ENCODE results near the gene TRAPPC6A.

DNA sequence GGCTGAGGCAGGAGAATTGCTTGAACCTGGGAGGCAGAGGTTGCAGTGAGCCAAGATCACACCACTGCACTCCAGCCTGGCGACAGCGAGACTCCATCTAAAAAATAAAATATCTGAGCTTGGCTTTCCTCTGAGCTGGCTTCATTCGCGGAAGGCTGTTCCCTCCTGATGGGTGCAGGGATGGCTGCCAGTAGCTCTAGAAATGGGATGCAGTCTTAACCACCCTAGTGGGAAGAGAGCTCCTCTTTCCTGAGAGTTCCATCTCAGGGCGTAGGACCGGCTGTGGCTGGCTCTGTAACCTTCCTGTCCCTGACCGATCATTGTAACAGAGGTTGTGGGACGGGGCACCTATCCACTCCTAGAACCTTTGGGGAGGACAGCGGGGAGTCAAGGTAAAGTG is 52.7 kb downstream of the TRAPPC6A start:
- TF ChIP-seq EZH2phosphoT487 (IDR thresholded peaks at IDR 0.05; ENCODE audit: insufficient read depth, low read depth) (no peak), EZH2 (IDR thresholded peaks at IDR 0.05; ENCODE audit: insufficient read depth, poor library complexity, severe bottlenecking) (no peak)
